Neural progenitor cell (in vitro differentiated cells): Measurements from ENCODE around the gene CABP2. TPM values are rescaled to one million over a fixed set of nuclear protein-coding genes. Genes with fewer than 3 reads are reported as not detected.

Experiments used
- DNase-seq: peaks from one replicate; pipeline ENCODE4 v3.0.0-alpha.2; 2016; ENCODE audit warnings: low spot score
- H2AFZ ChIP-seq: fragments of 200-600 bp; sonication (generic); replicated peaks from 2 replicates; pipeline ENCODE4 v1.6.1; 2016; ENCODE audit warnings: antibody characterized with exemption
- H3F3A ChIP-seq: fragments of 200-600 bp; sonication (generic); 2 replicates; pipeline ENCODE4 v1.6.1; 2016; ENCODE audit warnings: antibody characterized with exemption, low read depth
- H3K27ac ChIP-seq: fragments of 200-600 bp; sonication (generic); 2 replicates; pipeline ENCODE4 v1.5.1; 2016; ENCODE audit warnings: mild to moderate bottlenecking
- H3K27me3 ChIP-seq: fragments of 200-600 bp; sonication (generic); 2 replicates; pipeline ENCODE4 v1.6.1; 2016; ENCODE audit warnings: mild to moderate bottlenecking, moderate library complexity
- H3K36me3 ChIP-seq: fragments of 200-600 bp; sonication (generic); 2 replicates; pipeline ENCODE4 v1.5.1; 2016
- H3K4me1 ChIP-seq: fragments of 200-600 bp; sonication (generic); 2 replicates; pipeline ENCODE4 v1.6.1; 2016; ENCODE audit warnings: mixed run types
- H3K4me2 ChIP-seq: fragments of 200-600 bp; sonication (generic); 2 replicates; pipeline ENCODE4 v1.6.1; 2016
- H3K4me3 ChIP-seq: fragments of 200-600 bp; sonication (generic); 2 replicates; pipeline ENCODE4 v1.5.1; 2016
- H3K79me2 ChIP-seq: fragments of 200-600 bp; sonication (generic); 2 replicates; pipeline ENCODE4 v1.6.1; 2016; ENCODE audit warnings: low read depth
- H3K9ac ChIP-seq: fragments of 200-600 bp; sonication (generic); 2 replicates; pipeline ENCODE4 v1.6.1; 2016
- H3K9me3 ChIP-seq: fragments of 200-600 bp; sonication (generic); 2 replicates; pipeline ENCODE4 v1.5.1; 2016; ENCODE audit warnings: low read depth
- H4K20me1 ChIP-seq: fragments of 200-600 bp; sonication (generic); 2 replicates; pipeline ENCODE4 v1.6.1; 2016; ENCODE audit warnings: low read depth
- H3K27ac Mint-ChIP-seq: 3 replicates; pipeline ENCODE4 v1.8.0; 2021; ENCODE audit warnings: mixed read lengths
- H3K27me3 Mint-ChIP-seq: 2 replicates; pipeline ENCODE4 v1.8.0; 2022; ENCODE audit warnings: low read depth, mild to moderate bottlenecking, inconsistent platforms, moderate library complexity, mixed read lengths; ENCODE audit not compliant: insufficient read depth
- H3K36me3 Mint-ChIP-seq: 3 replicates; pipeline ENCODE4 v1.8.0; 2021; ENCODE audit warnings: mixed read lengths
- H3K4me1 Mint-ChIP-seq: 3 replicates; pipeline ENCODE4 v1.8.0; 2021; ENCODE audit warnings: mixed read lengths
- H3K4me3 Mint-ChIP-seq: 3 replicates; pipeline ENCODE4 v1.8.0; 2021; ENCODE audit warnings: mild to moderate bottlenecking, moderate library complexity, mixed read lengths
- H3K9me3 Mint-ChIP-seq: 3 replicates; pipeline ENCODE4 v1.8.0; 2020; ENCODE audit warnings: mixed read lengths
- EZH2 ChIP-seq: fragments of 200-600 bp; sonication (generic); IDR thresholded peaks from 2 replicates; pipeline ENCODE4 v1.6.1; 2017; ENCODE audit warnings: antibody characterized with exemption, mild to moderate bottlenecking, moderate library complexity
- EZH2phosphoT487 ChIP-seq: fragments of 200-600 bp; sonication (generic); IDR thresholded peaks from 2 replicates; pipeline ENCODE4 v1.6.1; 2017; ENCODE audit warnings: antibody characterized with exemption
- total RNA-seq: library from RNA; depleted of rRNA; stranded (reverse); fragments of >200 nt; gene quantifications from 2 replicates; pipeline ENCODE4 v1.2.3, GENCODE V29; 2015; ENCODE audit warnings: low replicate concordance
- TF ChIP-seq, protein P1 (sequence below): fragments of 200-600 bp; sonication (generic); IDR thresholded peaks from 2 replicates; pipeline ENCODE4 v1.5.1; 2017; ENCODE audit warnings: antibody characterized with exemption, mild to moderate bottlenecking

The CABP2 gene
- total RNA-seq, 1 donor from 2014 or later, result not detected

DNA sequence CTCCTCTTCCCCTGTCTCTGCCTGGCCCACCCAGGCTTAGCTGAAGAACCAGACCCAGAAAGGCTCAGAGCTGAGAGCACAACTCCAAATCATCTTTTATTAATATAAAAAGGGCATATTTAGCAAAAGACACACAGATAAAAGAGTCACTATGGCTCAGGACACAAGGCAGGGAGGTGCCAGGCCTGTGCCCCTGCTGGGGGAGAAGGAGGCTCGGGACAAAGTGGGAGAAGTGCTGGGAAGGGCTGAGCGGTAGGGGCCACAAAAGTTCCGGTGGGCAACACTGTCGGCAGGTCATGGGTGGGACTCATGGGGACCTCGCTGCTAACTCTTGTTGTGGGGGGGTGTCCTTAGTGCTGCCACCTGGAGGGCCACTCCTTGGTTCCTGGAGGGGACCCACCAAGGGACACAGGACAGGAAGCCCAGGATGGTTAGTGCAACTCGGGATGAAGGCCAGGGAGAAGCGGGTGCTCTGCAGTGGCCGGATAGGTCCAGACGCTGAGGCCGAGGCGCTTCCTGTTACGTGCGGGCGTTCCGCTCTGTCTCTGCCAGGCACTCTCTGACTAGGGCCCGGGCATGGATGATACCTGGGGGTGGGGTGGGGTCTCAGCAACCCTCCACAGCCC lies 16.7 kb downstream of the CABP2 start:
- Mint-ChIP-seq H3K4me1 (peaks cover 34% of the 10 kb centered on the region), H3K36me3 (no peaks in the 10 kb centered on the region), H3K9me3 (no peaks in the 10 kb centered on the region), H3K27me3 (peaks cover 16% of the 10 kb centered on the region), H3K4me3 (peak overlapping the region; percentile 90), H3K27ac (no peak overlapping the region)
- Histone ChIP-seq H3K4me3 (no peak overlapping the region), H3K27me3 (peaks cover 31% of the 10 kb centered on the region), H3K4me2 (peak overlapping the region; percentile 83), H3K9ac (no peak overlapping the region), H3F3A (peaks cover 41% of the 10 kb centered on the region), H3K36me3 (no peaks in the 10 kb centered on the region), H4K20me1 (peaks cover 51% of the 10 kb centered on the region), H3K79me2 (peaks cover 9% of the 10 kb centered on the region), H3K27ac (no peak overlapping the region), H3K9me3 (no peaks in the 10 kb centered on the region), H2AFZ (no peak overlapping the region), H3K4me1 (peaks cover 23% of the 10 kb centered on the region)
- TF ChIP-seq EZH2phosphoT487 (no peak), EZH2 (no peak)
- TF ChIP-seq, protein P1, sequence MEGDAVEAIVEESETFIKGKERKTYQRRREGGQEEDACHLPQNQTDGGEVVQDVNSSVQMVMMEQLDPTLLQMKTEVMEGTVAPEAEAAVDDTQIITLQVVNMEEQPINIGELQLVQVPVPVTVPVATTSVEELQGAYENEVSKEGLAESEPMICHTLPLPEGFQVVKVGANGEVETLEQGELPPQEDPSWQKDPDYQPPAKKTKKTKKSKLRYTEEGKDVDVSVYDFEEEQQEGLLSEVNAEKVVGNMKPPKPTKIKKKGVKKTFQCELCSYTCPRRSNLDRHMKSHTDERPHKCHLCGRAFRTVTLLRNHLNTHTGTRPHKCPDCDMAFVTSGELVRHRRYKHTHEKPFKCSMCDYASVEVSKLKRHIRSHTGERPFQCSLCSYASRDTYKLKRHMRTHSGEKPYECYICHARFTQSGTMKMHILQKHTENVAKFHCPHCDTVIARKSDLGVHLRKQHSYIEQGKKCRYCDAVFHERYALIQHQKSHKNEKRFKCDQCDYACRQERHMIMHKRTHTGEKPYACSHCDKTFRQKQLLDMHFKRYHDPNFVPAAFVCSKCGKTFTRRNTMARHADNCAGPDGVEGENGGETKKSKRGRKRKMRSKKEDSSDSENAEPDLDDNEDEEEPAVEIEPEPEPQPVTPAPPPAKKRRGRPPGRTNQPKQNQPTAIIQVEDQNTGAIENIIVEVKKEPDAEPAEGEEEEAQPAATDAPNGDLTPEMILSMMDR, result no peak
- no peak for DNase-seq

DNA sequence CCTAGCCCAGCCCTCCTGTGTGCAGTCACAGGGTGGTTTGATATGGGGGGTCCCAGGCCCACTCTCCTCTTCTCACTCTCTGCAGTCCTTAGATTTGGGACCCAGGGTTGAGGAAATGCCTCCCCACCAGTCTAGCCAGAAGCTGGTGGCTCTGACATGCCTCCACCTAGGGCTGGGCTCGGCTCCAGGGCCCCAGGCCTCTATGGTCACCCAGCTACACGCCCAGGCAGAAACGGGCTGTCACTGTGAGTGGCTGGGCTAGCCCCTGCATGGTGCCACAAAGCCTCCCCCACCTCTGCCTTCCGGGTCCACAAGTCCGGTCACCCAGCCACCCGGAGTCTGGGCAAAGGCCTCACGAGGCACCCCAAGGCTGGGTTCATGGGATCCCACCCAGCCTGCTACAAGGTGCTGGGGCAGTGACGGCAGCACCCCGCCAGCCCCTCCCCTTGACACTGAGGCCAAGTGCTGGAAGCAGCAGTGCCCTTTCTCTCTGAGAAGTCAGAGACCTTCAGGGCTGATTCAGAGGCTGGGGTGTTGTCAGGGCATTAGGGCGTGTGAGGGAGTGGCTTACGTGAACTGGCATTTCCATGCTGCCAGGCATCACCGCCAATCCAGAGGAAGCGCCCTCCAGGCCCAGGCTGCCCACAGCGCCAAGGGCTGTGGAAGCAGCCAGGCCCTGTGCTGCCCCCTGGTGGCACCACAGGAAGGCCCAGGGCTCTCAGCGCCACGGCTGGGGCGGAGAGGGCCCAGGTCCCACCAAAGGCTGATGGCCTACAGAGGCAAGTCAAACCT lies 17.4 kb downstream of the CABP2 start:
- Mint-ChIP-seq H3K27me3 (peaks cover 12% of the 10 kb centered on the region), H3K36me3 (peaks cover 6% of the 10 kb centered on the region), H3K27ac (peak overlapping the region; percentile 10), H3K9me3 (no peaks in the 10 kb centered on the region), H3K4me1 (peaks cover 34% of the 10 kb centered on the region), H3K4me3 (peak overlapping the region; percentile 90)
- H3K27ac ChIP-seq, result no peak overlapping the region
- H3K79me2 ChIP-seq, result peaks cover 9% of the 10 kb centered on the region
- TF ChIP-seq EZH2, result no peak
- TF ChIP-seq, protein P1, result peak; percentile 89
- H3K9ac ChIP-seq, result no peak overlapping the region
- H3K36me3 ChIP-seq, result no peaks in the 10 kb centered on the region
- no peaks in the 10 kb centered on the region for H3K9me3 ChIP-seq
- H3K4me2 ChIP-seq, result peak overlapping the region; percentile 89
- no peak overlapping the region for H2AFZ ChIP-seq
- peaks cover 24% of the 10 kb centered on the region for H3K27me3 ChIP-seq
- peaks cover 41% of the 10 kb centered on the region for H3F3A ChIP-seq
- H3K4me3 ChIP-seq, result peak overlapping the region; percentile 71
- H4K20me1 ChIP-seq, result peaks cover 51% of the 10 kb centered on the region
- peak; percentile 94 for DNase-seq
- peaks cover 23% of the 10 kb centered on the region for H3K4me1 ChIP-seq

DNA sequence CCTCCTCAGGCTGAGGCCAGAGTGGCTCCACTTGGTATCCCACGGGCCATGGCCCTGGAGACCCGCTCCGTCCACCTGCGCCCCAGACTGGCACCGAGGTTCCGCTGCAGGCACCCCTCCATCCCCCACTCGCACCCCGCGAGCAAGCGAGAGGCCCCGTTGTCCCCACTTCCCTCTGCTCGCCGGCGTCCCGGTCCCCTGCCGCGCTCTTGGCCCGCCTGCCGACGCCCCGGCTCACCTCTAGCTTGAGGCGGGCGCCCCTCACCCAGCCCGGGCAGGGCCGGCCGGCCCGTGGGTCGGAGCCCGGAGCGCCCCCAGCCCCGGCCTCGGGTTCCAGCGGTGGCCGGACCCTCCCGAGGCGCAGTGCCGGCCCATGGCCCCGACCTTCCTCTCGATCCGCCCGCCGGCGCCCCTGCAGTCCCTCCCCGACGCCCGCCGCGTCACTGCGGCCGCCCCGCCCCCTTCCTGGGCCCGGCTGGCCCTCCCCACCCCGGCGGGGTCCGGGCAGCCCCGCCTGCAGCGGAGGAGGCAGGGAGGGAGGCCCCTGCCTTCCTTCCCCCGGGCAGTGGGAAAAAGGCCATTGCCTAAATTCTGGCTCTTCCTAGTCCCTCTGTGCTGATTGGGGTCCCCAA lies 18.2 kb downstream of the CABP2 start, which contains the start of gene PITPNM1:
PITPNM1 (minus strand) TSS at position 414 of the 632 bp plus-strand sequence. CDS start 1,183 bp downstream, outside the sequence.
- Histone ChIP-seq H3K36me3 (no peaks in the 10 kb centered on the region), H4K20me1 (peaks cover 51% of the 10 kb centered on the region), H3K79me2 (peaks cover 9% of the 10 kb centered on the region), H3K4me3 (peak within 1 kb of the TSS; percentile 71), H3K4me1 (peaks cover 23% of the 10 kb centered on the region), H3K27me3 (peaks cover 17% of the 10 kb centered on the region), H3K9me3 (no peaks in the 10 kb centered on the region), H3F3A (peaks cover 41% of the 10 kb centered on the region), H3K4me2 (peak within 1 kb of the TSS; percentile 89), H2AFZ (peak within 1 kb of the TSS; percentile 12), H3K27ac (no peak within 1 kb of the TSS), H3K9ac (peak within 1 kb of the TSS; percentile 21)
- Mint-ChIP-seq H3K4me3 (peak within 1 kb of the TSS; percentile 94), H3K9me3 (no peaks in the 10 kb centered on the region), H3K27me3 (peaks cover 7% of the 10 kb centered on the region), H3K27ac (peak within 1 kb of the TSS; percentile 10), H3K4me1 (peaks cover 34% of the 10 kb centered on the region), H3K36me3 (peaks cover 10% of the 10 kb centered on the region)
- TF ChIP-seq EZH2phosphoT487 (no peak), EZH2 (no peak)
- TF ChIP-seq, protein P1, result no peak
- peak; percentile 86 for DNase-seq
